Stimulated activated CD8-positive, alpha-beta memory T cell treated with anti-CD3 and anti-CD28 coated beads, Interleukin-15, amount 100 ng/mL, for 48 hours (primary cell): ENCODE measurements around the gene TMEM79.
"Not testable (repeated sequence)": the region's sequence is repeated elsewhere in the genome, so short reads cannot be mapped to it uniquely, and the experiment has no call there.

Experiments used
- DNase-seq, 2 donors: peaks; one replicate each; pipeline ENCODE4 v3.0.0-alpha.2; 2020; ENCODE audit warnings: low read depth in 2 of 2

The TMEM79 gene

GRCh38 chr1:156308078-156308477 is 24.0 kb downstream of the TMEM79 start:
- no peak for DNase-seq

GRCh38 chr1:156310962-156311361 is 26.8 kb downstream of the TMEM79 start:
- DNase-seq = no peak

GRCh38 chr1:156316909-156317308 is 32.8 kb downstream of the TMEM79 start:
- DNase-seq = no peak

- DNase-seq = no peak
Observed at GRCh38 chr1:156319664-156320063, 35.5 kb downstream of the TMEM79 start.

GRCh38 chr1:156320560-156320959 is 36.4 kb downstream of the TMEM79 start:
- DNase-seq = no peak

- not testable (repeated sequence) for DNase-seq
Observed at GRCh38 chr1:156323179-156323578, 39.1 kb downstream of the TMEM79 start.

GRCh38 chr1:156336242-156336641 is 52.1 kb downstream of the TMEM79 start:
- DNase-seq = no peak

GRCh38 chr1:156337052-156337887 is 53.1 kb downstream of the TMEM79 start:
- DNase-seq = no peak

GRCh38 chr1:156337888-156338179 is 53.7 kb downstream of the TMEM79 start:
- no peak for DNase-seq

- DNase-seq = peak; percentile 99
Observed at GRCh38 chr1:156338180-156338976, 54.3 kb downstream of the TMEM79 start, which contains the start of the genes CCT3 and TSACC. TSS of gene CCT3 (minus strand) at chr1:156338292. CDS start at chr1:156338184, 108 bp downstream. TSS of gene TSACC (plus strand) at chr1:156338526. CDS start at chr1:156339758, 1,232 bp downstream.
